ENCODE measurements around the gene CEP162. TPM values are rescaled to one million over a fixed set of nuclear protein-coding genes. Genes with fewer than 3 reads are reported as not detected.
"Not testable (repeated sequence)": the region's sequence is repeated elsewhere in the genome, so short reads cannot be mapped to it uniquely, and the experiment has no call there.

The CEP162 gene
- total and polyA plus RNA-seq, 2 experiments from 2014 or later: 2.9 to 3.0 TPM

- Histone ChIP-seq H2AFZ (no peak overlapping the region), H3K4me2 (ENCODE audit: unreplicated experiment) (no peak overlapping the region), H3K27ac (no peak overlapping the region), H3K79me2 (ENCODE audit: insufficient read depth) (no peaks in the 10 kb centered on the region), H3K9me3 (ENCODE audit: low read depth) (no peaks in the 10 kb centered on the region), H3K4me1 (ENCODE audit: insufficient read depth) (peaks cover 5% of the 10 kb centered on the region; the same call in 1 of the 2 replicates), H3K9ac (no peak overlapping the region), H3K9me2 (ENCODE audit: insufficient read depth) (no peaks in the 10 kb centered on the region), H4K20me1 (ENCODE audit: insufficient read depth) (no peaks in the 10 kb centered on the region), H3K4me3 (no peak overlapping the region), H3K27me3 (replicated peaks; ENCODE audit: insufficient read depth) (no peaks in the 10 kb centered on the region), H3F3A (ENCODE audit: insufficient read depth) (no peaks in the 10 kb centered on the region), H3K36me3 (ENCODE audit: low read depth) (no peaks in the 10 kb centered on the region)
- 91% methylated on average over 3 of the region's 3 CpGs for WGBS, 2 experiments (ENCODE audit: low coverage in 1 of 2, low lambda C conversion rate in 2 of 2, missing lambda C conversion rate in 2 of 2)
- no peak for DNase-seq
- in situ Hi-C loops (cut with MboI): loop anchor here (10.0 to 25.0 kb wide), 2 partner anchors 329 to 592 kb away; no protein-coding TSS in a partner anchor
- no peak for TF ChIP-seq EZH2phosphoT487 (IDR thresholded peaks at IDR 0.05; ENCODE audit: insufficient read depth, low read depth)
- no peak for TF ChIP-seq EZH2 (IDR thresholded peaks at IDR 0.05; ENCODE audit: insufficient read depth, poor library complexity, severe bottlenecking)
Measured at GRCh38 chr6:84204011-84204410, 23.4 kb downstream of the CEP162 start.

GRCh38 chr6:84199987-84200386 lies 27.5 kb downstream of the CEP162 start:
- not testable (repeated sequence) for H2AFZ ChIP-seq; H3K79me2 ChIP-seq (ENCODE audit: insufficient read depth); H3K27ac ChIP-seq; H3K27me3 ChIP-seq (replicated peaks; ENCODE audit: insufficient read depth); H3F3A ChIP-seq (ENCODE audit: insufficient read depth); H3K4me3 ChIP-seq; H3K4me2 ChIP-seq (ENCODE audit: unreplicated experiment); H3K9me2 ChIP-seq (ENCODE audit: insufficient read depth); H4K20me1 ChIP-seq (ENCODE audit: insufficient read depth); H3K36me3 ChIP-seq (ENCODE audit: low read depth); H3K4me1 ChIP-seq (ENCODE audit: insufficient read depth); DNase-seq; H3K9ac ChIP-seq; H3K9me3 ChIP-seq (ENCODE audit: low read depth)
- WGBS, 2 experiments (ENCODE audit: low coverage in 1 of 2, low lambda C conversion rate in 2 of 2, missing lambda C conversion rate in 2 of 2): 82 to 91% methylated on average over 6 of the region's 6 CpGs
- in situ Hi-C loops (cut with MboI): loop anchor here (10.0 to 25.0 kb wide), 2 partner anchors 325 to 588 kb away; no protein-coding TSS in a partner anchor

- H3K27me3 ChIP-seq (replicated peaks; ENCODE audit: insufficient read depth): no peaks in the 10 kb centered on the region
- DNase-seq: no peak
- no peaks in the 10 kb centered on the region for H3K36me3 ChIP-seq (ENCODE audit: low read depth)
- H3K27ac ChIP-seq: no peak overlapping the region
- H3K9ac ChIP-seq: no peak overlapping the region
- no peak overlapping the region for H3K4me3 ChIP-seq
- no peaks in the 10 kb centered on the region for H3K9me3 ChIP-seq (ENCODE audit: low read depth)
- no peaks in the 10 kb centered on the region for H3K79me2 ChIP-seq (ENCODE audit: insufficient read depth)
- 73 to 84% methylated on average over 2 of the region's 2 CpGs for WGBS, 2 experiments (ENCODE audit: low coverage in 1 of 2, low lambda C conversion rate in 2 of 2, missing lambda C conversion rate in 2 of 2)
- H2AFZ ChIP-seq: no peak overlapping the region
- no peak overlapping the region for H3K4me2 ChIP-seq (ENCODE audit: unreplicated experiment)
- no peaks in the 10 kb centered on the region for H4K20me1 ChIP-seq (ENCODE audit: insufficient read depth)
- in situ Hi-C loops (cut with MboI): no loop called here
- H3K9me2 ChIP-seq (ENCODE audit: insufficient read depth): no peaks in the 10 kb centered on the region
- no peak for TF ChIP-seq EZH2phosphoT487 (IDR thresholded peaks at IDR 0.05; ENCODE audit: insufficient read depth, low read depth)
- no peak for TF ChIP-seq EZH2 (IDR thresholded peaks at IDR 0.05; ENCODE audit: insufficient read depth, poor library complexity, severe bottlenecking)
- peaks cover 14% of the 10 kb centered on the region for H3K4me1 ChIP-seq (ENCODE audit: insufficient read depth)
- H3F3A ChIP-seq (ENCODE audit: insufficient read depth): peaks cover 13% of the 10 kb centered on the region
Measured at GRCh38 chr6:84197708-84198107, 29.7 kb downstream of the CEP162 start.

- Histone ChIP-seq H3K9ac (no peak overlapping the region), H3K27me3 (replicated peaks; ENCODE audit: insufficient read depth) (no peaks in the 10 kb centered on the region), H3K4me3 (no peak overlapping the region), H2AFZ (no peak overlapping the region), H3K36me3 (ENCODE audit: low read depth) (0 out of 2 replicates have a peak, but pooled peaks cover 4% of the 10 kb centered on the region), H3K79me2 (ENCODE audit: insufficient read depth) (no peaks in the 10 kb centered on the region), H3K9me3 (ENCODE audit: low read depth) (no peaks in the 10 kb centered on the region), H3K9me2 (ENCODE audit: insufficient read depth) (no peaks in the 10 kb centered on the region), H3K4me2 (ENCODE audit: unreplicated experiment) (peak overlapping the region; percentile 23), H4K20me1 (ENCODE audit: insufficient read depth) (no peaks in the 10 kb centered on the region), H3K27ac (peak overlapping the region; percentile 15; the same call in 1 of the 2 replicates), H3F3A (ENCODE audit: insufficient read depth) (peaks cover 18% of the 10 kb centered on the region), H3K4me1 (ENCODE audit: insufficient read depth) (peaks cover 12% of the 10 kb centered on the region)
- 11 to 12% methylated on average over 2 of the region's 2 CpGs for WGBS, 2 experiments (ENCODE audit: low coverage in 1 of 2, low lambda C conversion rate in 2 of 2, missing lambda C conversion rate in 2 of 2)
- TF ChIP-seq EZH2 (IDR thresholded peaks at IDR 0.05; ENCODE audit: insufficient read depth, poor library complexity, severe bottlenecking) (no peak), EZH2phosphoT487 (IDR thresholded peaks at IDR 0.05; ENCODE audit: insufficient read depth, low read depth) (0 out of 2 replicates have a peak, but pooled peaks have one; percentile 58)
- DNase-seq: peak; percentile 86
- in situ Hi-C loops (cut with MboI): no loop called here
Measured at GRCh38 chr6:84193114-84193708, 34.2 kb downstream of the CEP162 start.

Measured in GM23248 (cell line).